ENCODE measurements around the gene PGM1.
A peak's percentile ranks its signal among the peaks of the same experiment; 100 is the strongest.

The PGM1 gene

DNA sequence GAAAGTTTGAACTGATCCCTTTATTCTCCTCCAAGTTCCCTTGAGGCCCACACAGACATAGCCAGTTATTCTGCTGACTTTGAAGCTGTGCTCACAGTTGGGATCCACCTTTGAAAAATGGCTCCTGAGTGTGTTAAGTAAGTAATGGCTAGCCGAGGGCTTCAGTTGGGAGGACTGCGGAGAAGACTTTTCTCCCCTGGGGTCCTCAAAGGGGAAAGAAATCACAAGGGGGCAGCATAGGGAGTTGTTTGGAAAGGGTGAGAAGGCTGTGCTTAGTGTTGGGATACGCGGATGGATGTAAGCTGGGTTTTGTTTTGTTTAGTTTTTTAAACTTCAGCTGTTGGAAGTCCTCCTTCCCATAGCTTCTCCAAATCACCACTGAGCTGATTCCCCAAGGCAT lies 8.3 kb downstream of the PGM1 start:
- no peak for DNase-seq

DNA sequence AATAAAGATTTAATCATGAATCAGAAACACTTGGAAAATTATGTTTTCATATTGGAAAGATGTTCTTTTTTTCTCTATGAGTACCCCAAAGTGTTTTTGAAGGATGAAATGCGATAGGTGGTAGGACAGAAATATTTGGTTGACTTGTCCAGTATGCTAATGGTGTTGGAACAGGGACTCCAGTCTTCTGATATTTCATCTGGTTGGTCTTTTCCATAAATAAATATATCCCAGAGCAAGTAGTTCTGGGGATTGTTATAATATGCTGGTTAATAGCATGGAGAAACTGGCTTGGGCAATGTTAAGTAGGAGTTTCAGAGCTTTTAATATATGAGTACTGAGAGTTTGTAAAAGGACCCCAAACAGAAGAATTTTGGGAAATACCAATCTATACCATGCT lies 8.7 kb downstream of the PGM1 start:
- no peak for DNase-seq

DNA sequence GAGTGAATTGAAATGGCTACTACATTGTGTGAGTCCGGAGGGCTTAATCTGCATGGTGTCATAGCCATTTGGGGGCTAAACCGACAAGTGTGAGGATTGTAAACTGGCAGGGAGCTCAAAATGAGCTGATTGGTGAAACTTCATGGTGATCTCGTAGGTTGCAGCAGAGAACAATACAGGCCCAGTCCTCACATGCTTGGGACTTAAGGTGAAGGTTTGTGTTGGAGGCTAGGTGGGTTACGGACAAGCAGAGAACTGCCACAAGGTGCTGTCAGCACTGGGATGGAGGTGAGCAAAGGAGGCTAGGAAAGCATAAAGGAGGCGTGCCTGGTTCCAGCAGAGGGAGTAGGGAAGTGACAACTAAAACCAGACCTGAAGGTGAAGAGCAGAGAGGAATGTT lies 9.4 kb downstream of the PGM1 start:
- DNase-seq = no peak

DNA sequence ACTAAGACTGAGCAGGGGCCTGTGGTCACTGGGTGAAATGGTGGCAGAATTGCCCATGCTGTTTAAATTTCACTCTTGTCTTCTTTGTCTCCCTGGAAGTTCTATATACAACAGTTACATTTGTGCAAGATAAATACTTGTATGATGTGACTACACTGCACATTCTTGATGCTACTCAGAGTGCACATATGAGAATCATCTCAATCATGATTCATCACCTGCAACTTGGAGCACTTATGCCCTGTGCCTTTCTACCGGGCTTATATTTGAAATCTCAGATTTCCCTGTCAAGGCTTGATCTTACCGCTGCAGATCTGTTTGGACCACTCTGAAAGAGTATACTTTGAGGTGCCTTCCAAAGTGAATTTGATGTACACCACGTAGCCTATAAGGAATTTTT lies 10.6 kb downstream of the PGM1 start:
- no peak for DNase-seq

DNA sequence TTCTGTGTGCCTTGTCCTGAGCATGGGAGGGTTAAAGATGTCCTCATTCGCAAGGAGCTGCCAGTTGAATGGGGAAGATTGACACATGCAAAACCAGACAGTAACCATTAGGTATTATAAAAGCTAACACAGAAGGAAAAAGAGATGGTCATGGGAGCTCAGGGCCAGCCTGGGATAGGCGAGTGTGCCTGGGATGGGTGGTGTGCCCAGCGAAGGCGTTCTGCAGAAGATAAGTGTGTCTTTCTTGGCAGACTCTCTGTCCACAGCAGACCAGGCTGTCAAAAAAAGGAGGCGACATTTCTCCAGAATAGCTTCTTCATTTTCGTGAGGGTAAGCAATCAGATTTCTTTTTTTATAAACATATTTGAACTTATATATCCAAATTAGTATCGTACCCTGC lies 14.1 kb downstream of the PGM1 start:
- DNase-seq = no peak

DNA sequence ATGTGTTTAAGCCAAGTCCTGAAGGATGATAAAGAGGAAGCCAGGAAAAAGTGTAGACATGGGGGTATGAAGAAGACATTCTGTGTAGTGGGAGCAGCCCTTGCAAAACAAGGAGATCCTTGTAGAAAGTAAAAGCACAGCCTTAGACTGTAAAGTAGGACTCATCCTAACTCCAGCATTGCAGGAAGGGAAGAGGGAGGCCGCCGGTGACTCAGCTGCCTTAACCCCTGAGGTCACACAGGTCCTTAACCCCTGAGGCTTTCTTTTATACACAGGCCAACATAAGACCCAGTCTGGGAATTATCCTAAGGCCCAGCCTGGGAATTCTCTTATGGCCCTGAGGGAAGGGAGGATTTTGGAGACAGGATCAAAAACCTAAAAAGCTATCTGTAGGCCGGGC lies 18.0 kb downstream of the PGM1 start:
- DNase-seq = no peak

DNA sequence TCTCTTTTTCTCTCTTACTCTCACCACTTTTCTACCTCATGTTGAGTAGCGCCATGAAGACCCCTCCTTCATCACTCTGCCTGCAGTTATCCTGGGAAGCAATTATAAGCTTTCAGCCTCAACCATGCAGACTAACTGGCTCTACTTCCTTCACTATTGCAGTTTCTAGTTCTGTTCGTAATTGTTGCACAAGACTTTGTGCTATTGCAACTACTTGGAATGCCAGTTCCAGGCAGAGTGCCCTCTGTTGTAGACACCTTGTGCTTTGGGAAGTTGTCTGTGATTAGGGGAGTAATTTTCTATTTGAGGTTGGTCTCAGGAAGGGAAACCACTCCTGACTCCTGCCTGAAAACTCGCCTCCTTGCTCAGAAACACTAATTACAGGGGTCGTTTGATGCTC lies 19.4 kb downstream of the PGM1 start:
- no peak for DNase-seq

DNA sequence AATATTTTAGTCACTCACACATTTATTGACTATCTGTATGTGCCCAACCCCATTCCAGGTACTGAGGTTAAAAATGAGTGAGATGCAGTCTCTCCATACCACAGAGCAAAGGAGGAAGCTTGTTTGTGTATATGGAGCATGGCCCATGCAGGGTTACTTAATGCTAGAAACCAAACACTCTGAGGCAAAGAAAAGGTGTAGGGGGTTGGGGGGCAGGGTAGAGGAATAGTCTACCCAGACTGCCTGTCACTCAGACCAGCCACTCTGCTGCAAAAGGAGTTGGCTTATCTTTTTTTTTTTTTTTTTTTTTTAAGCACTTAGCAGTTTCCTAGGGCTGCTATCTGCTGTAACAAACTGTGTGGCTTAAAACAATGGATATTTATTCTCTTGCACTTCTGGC lies 19.8 kb downstream of the PGM1 start:
- no peak for DNase-seq

DNA sequence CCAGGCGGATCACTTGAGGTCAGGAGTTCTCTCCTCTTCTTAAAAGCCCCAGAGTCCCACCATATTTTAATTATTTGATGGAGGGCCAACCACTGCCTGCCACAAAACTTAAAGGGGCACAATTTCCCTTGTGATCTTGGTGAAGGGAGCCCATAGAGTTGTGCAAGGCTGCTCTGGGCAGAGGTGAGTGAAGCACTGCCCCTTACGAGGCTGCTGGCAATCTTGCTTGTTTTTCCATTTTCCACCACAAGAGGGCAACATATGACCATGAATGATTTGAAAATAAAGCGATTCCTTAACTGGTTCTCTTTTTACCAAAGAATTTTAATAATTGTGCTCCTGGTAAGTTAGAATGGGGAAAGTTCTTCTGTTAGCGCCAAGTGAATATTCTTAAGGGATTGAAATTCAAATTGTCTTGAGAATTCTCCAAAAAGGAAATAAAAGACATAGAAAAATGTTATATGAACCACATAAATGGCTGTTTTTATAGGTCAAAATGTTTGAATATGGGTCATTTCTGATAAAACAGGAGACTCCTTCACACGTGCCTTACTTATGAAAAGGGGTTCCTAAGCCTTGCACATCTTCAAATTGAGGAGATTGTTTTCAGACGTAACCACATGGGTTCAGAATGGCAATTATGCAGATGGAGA lies 22.7 kb downstream of the PGM1 start:
- DNase-seq = peak in 1 of 2 experiments; percentile 51

DNA sequence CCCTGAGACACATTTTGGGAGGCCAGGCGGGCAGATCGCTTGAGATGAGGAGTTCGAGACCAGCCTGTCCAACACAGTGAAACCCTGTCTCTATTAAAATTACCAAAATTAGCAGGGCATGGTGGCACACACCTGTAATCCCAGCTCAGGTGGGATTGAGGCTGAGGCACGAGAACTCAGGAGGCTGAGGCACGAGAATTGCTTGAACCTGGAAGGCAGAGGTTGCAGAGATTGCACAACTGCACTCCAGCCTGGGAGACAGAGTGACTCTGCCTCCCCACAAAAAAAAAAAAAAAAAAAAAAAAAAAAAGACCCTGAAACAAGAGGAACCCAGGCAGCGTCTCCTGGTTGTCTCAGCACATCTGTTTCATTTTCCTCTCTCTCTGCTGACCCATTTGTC lies 24.2 kb downstream of the PGM1 start:
- no peak for DNase-seq

DNA sequence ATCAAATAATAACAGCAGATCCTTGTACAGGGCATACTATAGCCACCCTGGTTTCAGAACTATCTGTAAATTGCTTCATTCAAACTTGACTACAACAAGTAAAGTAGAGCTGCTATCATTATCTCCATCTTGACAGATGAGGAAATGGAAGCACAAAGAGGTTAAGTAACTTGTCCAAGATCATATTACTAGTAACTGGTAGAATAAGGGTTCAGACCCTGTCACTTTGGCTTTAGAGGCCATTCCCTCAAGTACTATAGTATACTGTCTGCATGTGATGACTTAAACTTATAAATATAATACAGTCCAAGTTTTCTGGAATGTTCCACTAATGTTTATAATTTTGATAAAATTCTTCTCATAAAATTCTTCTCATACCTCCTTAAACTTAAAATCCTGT lies 24.8 kb downstream of the PGM1 start:
- no peak for DNase-seq

DNA sequence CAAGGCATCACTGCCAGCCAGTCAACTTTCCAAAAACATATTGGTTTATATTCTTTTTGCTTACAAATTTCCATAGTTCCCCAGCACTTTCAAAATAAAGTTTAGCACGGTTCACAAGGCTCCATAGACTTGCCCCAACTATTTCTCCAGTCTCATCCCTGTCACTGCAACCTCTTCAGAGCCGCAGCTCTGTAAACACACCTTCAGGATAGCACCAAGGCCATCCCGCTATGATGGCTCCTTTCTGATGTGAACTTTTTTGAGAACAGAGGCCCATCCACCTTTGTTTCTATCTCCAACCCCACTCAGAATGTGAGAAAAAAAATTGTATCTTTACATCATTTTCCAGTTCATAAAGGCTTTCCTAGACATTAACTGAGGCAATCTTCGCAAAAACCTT lies 26.3 kb downstream of the PGM1 start:
- no peak for DNase-seq

DNA sequence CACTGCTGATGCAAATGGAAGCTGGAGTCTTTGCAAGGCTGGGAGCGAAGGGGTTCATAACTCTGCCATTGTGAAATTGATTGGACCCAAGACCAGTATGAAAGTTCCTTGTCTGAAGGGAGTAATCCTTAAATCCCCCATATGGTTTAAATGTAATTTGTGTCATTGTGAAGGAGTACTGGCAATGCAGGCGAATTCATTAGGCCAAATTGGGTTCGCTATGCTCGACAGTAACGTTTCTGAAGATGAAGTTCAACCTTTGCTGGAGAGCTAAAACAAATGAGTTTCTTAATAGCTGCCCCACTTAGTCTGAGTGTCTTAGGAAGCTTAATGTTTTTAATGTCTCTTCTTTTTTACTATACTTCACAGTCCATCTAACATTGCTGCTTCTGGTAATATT lies 27.5 kb downstream of the PGM1 start:
- DNase-seq = no peak

DNA sequence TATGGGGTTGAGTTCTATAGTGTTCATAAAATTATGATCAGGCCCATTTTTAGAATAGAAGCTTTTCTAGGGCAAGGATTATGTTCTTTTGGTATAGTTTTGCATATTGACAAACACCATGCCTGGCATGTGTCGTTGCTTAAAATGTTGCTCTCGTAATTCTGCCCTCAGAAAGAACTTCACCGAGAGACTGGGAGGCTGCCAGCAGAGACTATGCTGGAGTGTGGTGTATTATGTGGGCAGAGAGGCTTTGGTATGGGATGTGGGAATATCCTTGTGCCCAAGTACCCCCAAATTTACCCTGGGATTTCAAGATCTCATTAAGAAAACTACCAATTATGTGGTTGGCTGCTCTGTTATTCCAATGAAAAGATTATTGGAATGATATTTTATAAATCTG lies 27.9 kb downstream of the PGM1 start:
- DNase-seq = no peak

DNA sequence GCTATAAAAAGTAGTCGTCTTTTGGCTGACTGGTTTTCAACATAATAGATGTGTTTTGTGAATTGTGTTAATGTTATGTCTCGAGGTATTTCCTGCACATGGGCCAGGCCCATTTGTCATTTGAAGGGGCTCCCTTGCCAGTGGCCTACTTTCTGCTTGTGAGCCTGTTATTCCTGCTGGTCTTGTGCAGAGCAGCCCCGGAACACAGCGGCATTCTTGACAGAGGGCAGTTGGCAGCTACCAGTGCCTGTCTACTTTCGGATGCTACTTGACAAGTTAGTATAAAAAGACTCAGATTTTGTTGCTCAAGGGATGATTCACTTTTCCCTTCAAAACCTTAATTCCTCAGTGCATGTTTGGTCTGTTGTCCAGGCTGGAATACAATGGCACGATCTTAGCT lies 28.5 kb downstream of the PGM1 start:
- DNase-seq = peak; percentile 26 to 64

DNA sequence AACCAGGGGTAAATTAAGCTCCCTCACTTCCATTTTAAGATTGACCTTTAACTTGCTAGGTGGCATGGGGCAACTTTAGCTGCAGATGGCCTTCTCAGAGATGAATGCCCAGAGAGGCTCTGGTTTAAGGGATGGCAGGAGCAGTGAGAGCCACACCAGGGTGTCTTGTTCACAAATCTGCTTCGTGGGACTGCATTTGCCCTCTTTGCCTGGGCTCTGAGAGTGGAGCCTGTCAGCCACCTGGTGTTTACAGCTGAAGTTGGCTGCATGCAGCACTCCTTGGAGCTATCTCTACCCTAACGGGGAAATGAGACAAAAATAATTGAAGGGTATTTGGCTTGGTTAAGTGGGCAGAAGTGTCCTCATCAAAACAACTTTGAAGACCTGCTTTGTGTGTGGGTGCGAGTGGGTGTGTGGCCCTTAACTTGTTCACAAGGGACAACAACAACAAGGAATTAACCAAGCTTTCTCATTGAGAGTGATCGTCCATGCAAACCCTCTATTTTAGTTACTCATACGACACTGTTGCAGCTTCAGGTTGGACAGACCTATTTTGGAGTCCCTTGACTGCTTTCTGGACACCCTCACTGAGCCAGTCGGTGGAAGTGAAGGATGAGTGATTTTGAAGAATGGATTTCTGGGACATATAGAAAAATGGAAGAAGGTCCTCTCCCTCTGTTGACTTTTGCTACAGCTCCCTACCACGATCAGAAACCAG lies 29.8 kb downstream of the PGM1 start:
- DNase-seq = peak; percentile 16 to 58

DNA sequence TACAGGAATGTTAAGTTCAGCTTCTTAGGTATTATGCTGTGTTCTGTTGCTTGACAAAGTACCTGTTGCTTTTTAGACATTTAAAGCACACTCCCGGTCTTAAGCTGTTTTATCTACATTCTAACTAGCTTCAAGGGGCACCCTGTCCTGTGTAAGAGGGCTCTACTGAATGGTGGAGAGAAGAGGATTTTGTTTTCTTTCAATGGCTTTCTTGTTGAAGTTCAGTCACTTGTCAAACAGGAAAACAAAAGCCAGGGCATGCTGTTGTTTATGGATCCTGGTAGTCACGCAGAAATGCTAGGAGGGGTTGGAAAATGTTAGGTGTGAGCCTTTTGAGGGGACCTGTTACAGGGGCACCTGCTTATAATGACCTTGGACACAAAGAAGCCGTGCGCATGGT lies 30.7 kb downstream of the PGM1 start:
- DNase-seq = no peak

DNA sequence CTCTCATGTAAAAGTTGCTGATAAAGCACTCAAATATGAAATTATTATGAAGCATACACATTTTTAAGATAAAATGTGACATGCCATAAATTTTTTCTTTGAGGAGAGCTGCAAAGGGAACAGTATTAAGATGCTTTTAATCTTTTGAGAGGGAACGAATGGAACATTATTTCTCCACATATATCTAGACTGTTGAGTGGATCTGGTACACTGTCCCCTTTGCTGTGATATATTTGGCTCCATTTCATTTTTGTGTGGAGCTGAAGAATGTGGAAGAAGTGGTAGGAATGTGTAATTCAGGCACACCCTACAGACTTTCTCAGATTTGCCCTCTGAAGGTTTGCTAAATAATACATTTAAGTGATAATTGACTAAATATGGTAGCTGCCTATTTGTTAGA lies 31.7 kb downstream of the PGM1 start:
- no peak for DNase-seq

DNA sequence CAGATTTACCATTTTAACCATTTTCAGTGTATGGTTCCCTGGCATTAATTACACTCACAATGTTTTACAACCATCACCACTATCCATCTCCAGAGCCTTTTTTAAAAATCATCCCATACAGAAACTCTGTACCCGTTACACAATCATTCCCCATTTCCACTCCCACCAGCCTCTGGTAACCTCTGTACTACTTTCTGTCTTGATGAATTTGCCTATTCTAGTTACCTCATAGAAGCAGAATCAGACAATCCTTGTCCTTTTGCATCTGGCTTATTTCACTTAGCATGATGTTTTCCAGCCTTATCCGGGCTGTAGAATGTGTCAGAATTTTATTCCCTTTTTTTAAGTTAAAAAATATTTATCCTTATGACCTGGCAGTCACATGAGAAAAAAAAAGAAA lies 33.0 kb downstream of the PGM1 start:
- no peak for DNase-seq

DNA sequence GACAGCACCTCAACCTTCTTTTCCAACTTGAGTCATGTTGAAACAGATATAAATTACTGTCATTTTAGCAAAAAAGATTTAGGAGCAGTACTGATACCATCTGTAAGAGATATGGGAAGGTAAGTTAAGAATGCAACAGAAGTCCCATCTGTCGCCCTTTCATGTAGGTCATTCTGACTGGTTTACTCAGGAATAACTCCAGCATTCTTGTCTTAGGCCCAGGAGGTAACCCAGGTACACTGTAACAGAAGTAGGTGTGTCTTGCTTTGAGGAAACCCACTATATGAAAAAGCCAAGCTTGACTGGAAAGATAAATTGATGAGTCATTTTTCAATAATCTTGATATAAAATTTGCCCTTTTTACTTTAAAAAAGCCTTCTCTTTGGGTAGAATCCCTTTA lies 35.4 kb downstream of the PGM1 start:
- DNase-seq = no peak

DNA sequence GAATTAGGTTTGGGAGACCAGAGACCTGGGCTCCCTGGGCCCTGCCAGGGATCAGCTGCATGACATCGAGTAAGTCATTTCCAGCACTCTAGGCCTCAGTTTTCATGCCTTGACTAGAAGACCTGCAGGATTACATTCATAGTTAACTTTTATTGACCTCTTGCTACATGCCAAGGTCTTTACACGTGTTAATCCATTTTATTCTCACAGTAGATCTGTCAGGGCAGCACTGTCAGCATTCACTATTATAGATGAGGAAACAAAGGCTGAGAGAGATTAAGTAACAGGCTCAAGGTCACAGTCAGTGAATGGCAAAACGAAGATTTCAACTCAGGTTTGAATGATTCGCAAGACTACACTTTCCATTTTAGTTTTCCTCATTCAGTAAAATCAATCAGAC lies 37.0 kb downstream of the PGM1 start:
- DNase-seq = no peak

DNA sequence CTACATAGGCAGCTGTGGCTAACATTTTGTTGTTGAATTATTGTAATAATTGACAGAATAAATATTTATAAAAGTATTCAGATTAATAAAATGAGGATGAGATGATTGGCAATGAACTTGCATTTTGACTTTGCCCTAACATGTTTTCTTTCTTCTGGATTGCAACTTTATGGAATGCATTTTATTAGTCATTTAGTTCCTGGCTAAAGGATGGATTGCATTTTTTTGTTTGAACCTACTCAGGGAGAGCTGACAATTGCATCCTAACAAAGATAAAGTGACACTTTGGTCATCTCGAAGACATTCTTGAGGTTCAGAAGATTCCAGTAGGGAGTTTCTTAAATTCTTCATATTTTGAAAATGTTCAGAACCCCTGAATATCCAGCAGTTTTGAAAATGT lies 37.5 kb downstream of the PGM1 start:
- no peak for DNase-seq

DNA sequence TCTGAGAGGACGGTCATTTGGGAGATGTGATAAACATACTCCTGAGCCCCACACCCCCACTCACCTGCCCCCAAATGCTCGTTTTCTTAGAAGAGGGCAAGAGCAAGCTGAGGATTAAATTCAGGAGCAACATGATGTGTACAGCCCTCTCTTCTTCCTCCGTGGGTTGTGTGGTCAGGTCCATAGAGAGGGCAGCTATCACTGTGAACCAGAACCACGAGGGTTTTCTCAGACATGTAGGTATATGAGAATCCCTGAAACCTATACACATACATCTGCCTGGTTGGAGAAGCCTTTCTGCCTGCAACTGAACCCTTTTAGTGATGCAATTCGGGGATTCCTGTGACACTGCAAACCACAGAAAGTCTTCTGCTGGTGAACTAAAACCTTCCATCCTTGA lies 38.9 kb downstream of the PGM1 start:
- no peak for DNase-seq

DNA sequence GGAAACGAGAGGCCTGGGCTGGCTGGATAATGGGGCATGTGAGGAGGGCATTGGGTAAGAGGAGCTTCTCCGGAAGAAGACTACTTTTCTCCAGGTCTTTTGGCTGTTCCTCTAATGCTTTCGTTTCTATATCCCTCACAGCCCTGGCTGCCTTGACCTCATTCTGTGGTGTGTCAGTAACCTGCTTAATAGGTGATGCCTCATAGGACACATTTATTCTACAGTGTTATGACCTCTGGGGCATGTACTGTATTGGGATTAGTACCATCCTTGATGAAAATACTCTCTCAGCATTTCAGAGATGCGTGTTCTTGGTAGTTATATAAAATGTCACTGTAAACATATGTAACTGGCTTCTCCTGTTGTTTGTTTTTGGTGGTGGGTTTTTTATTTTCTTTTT lies 40.1 kb downstream of the PGM1 start:
- DNase-seq = no peak

DNA sequence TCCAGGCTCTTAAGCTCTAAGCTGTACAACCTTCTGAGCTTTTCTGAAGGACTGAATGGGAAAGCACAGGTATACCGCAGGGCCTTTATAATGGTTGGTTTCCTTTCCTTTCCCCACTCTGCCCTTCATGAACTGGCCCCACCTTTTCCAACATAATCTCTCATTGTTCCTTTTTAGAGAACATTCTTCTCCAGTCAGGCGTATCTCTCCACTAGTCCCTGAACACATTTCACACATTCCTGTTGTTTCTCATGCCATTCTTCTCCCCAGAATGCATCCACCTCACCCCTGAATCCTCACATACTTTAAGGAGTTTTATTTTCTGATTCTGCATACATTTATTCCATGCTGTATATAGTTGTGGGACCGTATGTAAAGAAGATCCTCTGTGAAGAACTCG lies 41.3 kb downstream of the PGM1 start:
- DNase-seq = no peak
